Measurements from ENCODE around the gene PTPA. TPM values are rescaled to one million over a fixed set of nuclear protein-coding genes. Genes with fewer than 3 reads are reported as not detected.

Gene PTPA
- total RNA-seq, 1 donor from 2014 or later: 160 TPM

GRCh38 chr9:129079829-129080228 lies 31.4 kb upstream of the PTPA start:
- H3K36me3 Mint-ChIP-seq: no peaks in the 10 kb centered on the region
- no peaks in the 10 kb centered on the region for H3K9me3 Mint-ChIP-seq
- DNase-seq (ENCODE audit: low spot score in 2 of 2, unreplicated experiment in 2 of 2): no peak

GRCh38 chr9:129080298-129080600 lies 31.0 kb upstream of the PTPA start:
- peaks cover 19% of the 10 kb centered on the region for H3K4me1 Mint-ChIP-seq
- TF ChIP-seq CTCF (IDR thresholded peaks at IDR 0.05; ENCODE audit: unreplicated experiment): no peak
- peak overlapping the region; percentile 85 for H3K4me3 Mint-ChIP-seq
- H3K36me3 Mint-ChIP-seq: no peaks in the 10 kb centered on the region
- DNase-seq (ENCODE audit: low spot score in 2 of 2, unreplicated experiment in 2 of 2): no peak
- no peaks in the 10 kb centered on the region for H3K9me3 Mint-ChIP-seq
- peak overlapping the region; percentile 78 for H3K27ac Mint-ChIP-seq
- H3K27me3 Mint-ChIP-seq (ENCODE audit: low read depth): no peaks in the 10 kb centered on the region

More at GRCh38 chr9:129079829-129080228, 31.4 kb upstream of the PTPA start:
- Mint-ChIP-seq H3K4me1 (peaks cover 19% of the 10 kb centered on the region), H3K4me3 (peak overlapping the region; percentile 85), H3K27me3 (ENCODE audit: low read depth) (no peaks in the 10 kb centered on the region), H3K27ac (no peak overlapping the region)
- TF ChIP-seq CTCF (IDR thresholded peaks at IDR 0.05; ENCODE audit: unreplicated experiment): no peak

- Mint-ChIP-seq H3K36me3 (no peaks in the 10 kb centered on the region), H3K27ac (peak within 1 kb of the TSS; percentile 78), H3K27me3 (ENCODE audit: low read depth) (no peaks in the 10 kb centered on the region), H3K4me3 (peak within 1 kb of the TSS; percentile 85), H3K9me3 (no peaks in the 10 kb centered on the region), H3K4me1 (peaks cover 19% of the 10 kb centered on the region)
- DNase-seq (ENCODE audit: low spot score in 2 of 2, unreplicated experiment in 2 of 2): peak; percentile 98
- no peak for TF ChIP-seq CTCF (IDR thresholded peaks at IDR 0.05; ENCODE audit: unreplicated experiment)
Observed at GRCh38 chr9:129080601-129081387, 30.4 kb upstream of the PTPA start, which contains the start of gene DOLPP1. DOLPP1 (plus strand) TSS chr9:129081111; CDS start chr9:129081132, 21 bp downstream.

GRCh38 chr9:129081388-129081904 lies 29.8 kb upstream of the PTPA start:
- Mint-ChIP-seq H3K9me3 (no peaks in the 10 kb centered on the region), H3K36me3 (no peaks in the 10 kb centered on the region), H3K27ac (peak overlapping the region; percentile 39), H3K4me1 (peaks cover 19% of the 10 kb centered on the region), H3K4me3 (peak overlapping the region; percentile 85), H3K27me3 (ENCODE audit: low read depth) (no peaks in the 10 kb centered on the region)
- no peak for TF ChIP-seq CTCF (IDR thresholded peaks at IDR 0.05; ENCODE audit: unreplicated experiment)
- no peak for DNase-seq (ENCODE audit: low spot score in 2 of 2, unreplicated experiment in 2 of 2)

GRCh38 chr9:129084087-129084486 lies 27.1 kb upstream of the PTPA start:
- H3K4me3 Mint-ChIP-seq: no peak overlapping the region
- H3K36me3 Mint-ChIP-seq: no peaks in the 10 kb centered on the region
- TF ChIP-seq CTCF (IDR thresholded peaks at IDR 0.05; ENCODE audit: unreplicated experiment): no peak
- no peaks in the 10 kb centered on the region for H3K9me3 Mint-ChIP-seq
- H3K4me1 Mint-ChIP-seq: peaks cover 19% of the 10 kb centered on the region
- no peak for DNase-seq (ENCODE audit: low spot score in 2 of 2, unreplicated experiment in 2 of 2)
- no peaks in the 10 kb centered on the region for H3K27me3 Mint-ChIP-seq (ENCODE audit: low read depth)
- no peak overlapping the region for H3K27ac Mint-ChIP-seq

Data from mesothelial cell of epicardium (in vitro differentiated cells).